ENCODE results near the gene SAMD9. TPM values are rescaled to one million over a fixed set of nuclear protein-coding genes. Genes with fewer than 3 reads are reported as not detected.

The SAMD9 gene
- total RNA-seq, 1 experiment from 2014 or later: not detected

GRCh38 chr7:93142127-93142526 is 24.3 kb upstream of the SAMD9 start:
- no peaks in the 10 kb centered on the region for H3K36me3 Mint-ChIP-seq (ENCODE audit: insufficient read depth in 1 of 3, low read depth in 3 of 3)
- H3K27ac ChIP-seq (ENCODE audit: insufficient read length, low read depth, low read length): no peak overlapping the region
- H3T11ph ChIP-seq (ENCODE audit: low read length): no peak overlapping the region
- H3K27ac Mint-ChIP-seq: no peak overlapping the region
- H3K23me2 ChIP-seq (ENCODE audit: insufficient read length, low read depth, low read length, poor library complexity, severe bottlenecking): no peaks in the 10 kb centered on the region
- no peak overlapping the region for H3K9ac ChIP-seq (ENCODE audit: extremely low read depth, insufficient read length, low read length)
- H2BK120ac ChIP-seq (ENCODE audit: low read depth, low read length, poor library complexity, severe bottlenecking): no peak overlapping the region
- H3K27me3 Mint-ChIP-seq (ENCODE audit: low read depth): no peaks in the 10 kb centered on the region
- no peak overlapping the region for H2BK12ac ChIP-seq (ENCODE audit: insufficient read length, low read depth, low read length)
- no peak overlapping the region for H2BK5ac ChIP-seq (ENCODE audit: insufficient read length, low read length)
- H4K20me1 ChIP-seq (ENCODE audit: control insufficient read depth, insufficient read depth, insufficient read length): peaks cover 3% of the 10 kb centered on the region
- no peak overlapping the region for H3K4me2 ChIP-seq (ENCODE audit: insufficient read depth, insufficient read length, low read length)
- H3K4ac ChIP-seq (ENCODE audit: low read depth, low read length): no peak overlapping the region
- no peak for TF ChIP-seq CTCF (conservative IDR thresholded peaks at IDR 0.05)
- no peak overlapping the region for H2BK15ac ChIP-seq (ENCODE audit: low read depth, low read length)
- peaks cover 0 to 5% of the 10 kb centered on the region in 2 experiments; a peak in 1 of 4 replicates for H3K4me1 Mint-ChIP-seq
- no peaks in the 10 kb centered on the region for H3K27me3 ChIP-seq (ENCODE audit: insufficient read depth, low read length)
- H3K4me1 ChIP-seq (ENCODE audit: insufficient read depth, low read length): no peaks in the 10 kb centered on the region
- no peak overlapping the region for H3K23ac ChIP-seq (ENCODE audit: insufficient read length, low read depth, low read length)
- no peak overlapping the region for H2BK20ac ChIP-seq (ENCODE audit: low read depth, low read length, poor library complexity, severe bottlenecking)
- no peak overlapping the region for H4K91ac ChIP-seq (ENCODE audit: insufficient read length, low read depth, low read length)
- no peaks in the 10 kb centered on the region for H3K9me3 ChIP-seq (ENCODE audit: control insufficient read depth, low read depth, low read length)
- H3K9me3 Mint-ChIP-seq: no peaks in the 10 kb centered on the region
- no peak overlapping the region for H3K4me3 Mint-ChIP-seq
- no peak overlapping the region for H2AK5ac ChIP-seq (ENCODE audit: insufficient read length, low read length)
- no peak overlapping the region for H4K8ac ChIP-seq (replicated peaks; ENCODE audit: insufficient read length, low read depth, low read length)
- WGBS (ENCODE audit: extremely low coverage, insufficient read length, low lambda C conversion rate): no CpG with 5 or more reads among the region's 1 CpG
- H2AFZ ChIP-seq (ENCODE audit: low read length): no peak overlapping the region
- no peak overlapping the region for H3K56ac ChIP-seq (ENCODE audit: insufficient read length, low read depth, low read length)
- H3K18ac ChIP-seq (ENCODE audit: insufficient read length, low read depth, low read length): no peak overlapping the region
- H3K79me1 ChIP-seq (ENCODE audit: insufficient read depth, low read depth, low read length, poor library complexity, severe bottlenecking): no peaks in the 10 kb centered on the region
- no peak overlapping the region for H4K5ac ChIP-seq (ENCODE audit: insufficient read length, low read depth, low read length)
- no peak overlapping the region for H3K14ac ChIP-seq (ENCODE audit: insufficient read depth, low read length)
- H3K79me2 ChIP-seq (ENCODE audit: insufficient read depth, low read length): no peaks in the 10 kb centered on the region
- no peak for DNase-seq

All from H9 (cell line).